Measurements from ENCODE around the gene KCNG2.

GRCh38 chr18:79897940-79898625, 100.3 kb downstream of the KCNG2 start:
- TF ChIP-seq CTCF (conservative IDR thresholded peaks at IDR 0.05; ENCODE audit: low read length) (no peak), EZH2phosphoT487 (IDR thresholded peaks at IDR 0.05; ENCODE audit: borderline replicate concordance) (no peak)

Measured in Loucy (cell line).